GM12865 (cell line): ENCODE measurements around the gene RAB4A.
A peak's percentile ranks its signal among the peaks of the same experiment; 100 is the strongest.

ENCODE experiments used
- DNase-seq: peaks from one replicate; pipeline ENCODE4 v3.0.0; 2010; ENCODE audit warnings: low read depth
- H3K4me3 ChIP-seq: 2 replicates; pipeline ENCODE4 v1.5.1; 2011; ENCODE audit warnings: mild to moderate bottlenecking, low read depth, low read length, control low read depth
- TF ChIP-seq, protein P1 (sequence below): IDR thresholded peaks from 2 replicates; pipeline ENCODE4 v1.5.1; 2011; ENCODE audit warnings: low read length, control low read depth, low read depth, inconsistent platforms; ENCODE audit not compliant: insufficient read depth; ENCODE audit errors: missing control alignments

RAB4A gene, protein sequence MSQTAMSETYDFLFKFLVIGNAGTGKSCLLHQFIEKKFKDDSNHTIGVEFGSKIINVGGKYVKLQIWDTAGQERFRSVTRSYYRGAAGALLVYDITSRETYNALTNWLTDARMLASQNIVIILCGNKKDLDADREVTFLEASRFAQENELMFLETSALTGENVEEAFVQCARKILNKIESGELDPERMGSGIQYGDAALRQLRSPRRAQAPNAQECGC

DNA sequence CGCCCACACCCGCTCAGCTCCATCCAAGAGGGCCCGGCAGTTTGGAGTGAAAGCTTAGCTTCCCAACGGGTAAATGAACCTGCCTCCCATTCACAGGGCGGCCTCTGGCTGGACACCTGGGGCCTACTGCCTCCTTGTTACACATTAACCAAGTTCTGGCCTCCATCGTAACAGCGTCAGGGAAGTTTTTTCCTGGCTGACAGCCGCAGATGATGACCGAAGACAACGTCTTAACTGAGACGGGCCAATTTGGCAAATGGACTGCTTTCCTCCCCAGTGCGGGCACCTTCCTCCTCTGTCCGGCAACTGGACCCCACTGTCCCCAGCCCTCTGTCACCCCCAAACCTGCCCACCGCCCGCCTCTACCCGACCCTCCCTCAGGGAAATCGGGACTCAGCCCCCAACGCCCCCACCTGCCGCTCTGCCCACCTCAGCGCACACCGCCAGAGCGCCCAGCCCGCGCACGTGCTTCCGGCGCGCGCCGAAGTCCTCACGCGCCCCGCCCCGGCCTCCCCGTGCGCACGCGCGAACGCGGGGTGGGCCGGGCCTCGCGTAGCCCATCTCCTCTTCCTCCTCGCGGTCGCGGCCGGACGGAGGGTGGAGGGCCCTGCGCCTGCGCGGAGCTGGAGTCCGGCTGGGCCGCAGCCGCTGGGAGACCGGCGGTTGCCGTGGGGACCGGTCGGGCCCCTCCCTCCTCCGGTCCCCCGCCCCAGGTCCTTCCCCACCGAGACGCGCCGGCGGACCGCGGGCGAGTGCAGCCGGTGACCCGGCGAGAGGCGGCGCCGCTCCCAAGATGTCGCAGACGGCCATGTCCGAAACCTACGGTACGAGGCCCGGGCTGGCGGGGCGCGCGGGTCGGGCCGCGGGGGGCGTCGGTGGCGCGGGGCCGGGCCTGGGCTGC lies at the start of gene RAB4A:
RAB4A (plus strand) TSS at position 565 of the 901 bp plus-strand sequence; CDS start at position 794, 229 bp downstream.
- TF ChIP-seq, protein P1, sequence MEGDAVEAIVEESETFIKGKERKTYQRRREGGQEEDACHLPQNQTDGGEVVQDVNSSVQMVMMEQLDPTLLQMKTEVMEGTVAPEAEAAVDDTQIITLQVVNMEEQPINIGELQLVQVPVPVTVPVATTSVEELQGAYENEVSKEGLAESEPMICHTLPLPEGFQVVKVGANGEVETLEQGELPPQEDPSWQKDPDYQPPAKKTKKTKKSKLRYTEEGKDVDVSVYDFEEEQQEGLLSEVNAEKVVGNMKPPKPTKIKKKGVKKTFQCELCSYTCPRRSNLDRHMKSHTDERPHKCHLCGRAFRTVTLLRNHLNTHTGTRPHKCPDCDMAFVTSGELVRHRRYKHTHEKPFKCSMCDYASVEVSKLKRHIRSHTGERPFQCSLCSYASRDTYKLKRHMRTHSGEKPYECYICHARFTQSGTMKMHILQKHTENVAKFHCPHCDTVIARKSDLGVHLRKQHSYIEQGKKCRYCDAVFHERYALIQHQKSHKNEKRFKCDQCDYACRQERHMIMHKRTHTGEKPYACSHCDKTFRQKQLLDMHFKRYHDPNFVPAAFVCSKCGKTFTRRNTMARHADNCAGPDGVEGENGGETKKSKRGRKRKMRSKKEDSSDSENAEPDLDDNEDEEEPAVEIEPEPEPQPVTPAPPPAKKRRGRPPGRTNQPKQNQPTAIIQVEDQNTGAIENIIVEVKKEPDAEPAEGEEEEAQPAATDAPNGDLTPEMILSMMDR = no peak
- H3K4me3 ChIP-seq = peak within 1 kb of the TSS; percentile 97
- DNase-seq = peak; percentile 92

DNA sequence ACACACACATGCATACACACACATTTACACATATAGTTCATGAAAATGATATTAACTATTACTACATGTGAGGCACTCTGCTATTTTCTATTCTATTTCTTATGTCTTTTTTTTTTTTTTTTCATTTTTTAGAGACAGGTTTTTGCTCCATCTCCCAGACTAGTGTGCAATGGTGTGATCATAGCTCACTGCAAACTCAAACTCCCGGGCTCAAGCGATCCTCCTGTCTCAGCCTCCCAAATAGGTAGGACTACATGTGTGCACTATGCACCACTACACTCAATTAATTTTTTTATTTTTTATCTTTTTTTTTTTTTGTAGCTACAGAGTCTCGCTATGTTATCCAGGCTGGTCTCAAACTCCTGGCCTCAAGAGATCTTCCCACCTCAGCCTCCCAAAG lies 48.8 kb upstream of the RAB4A start:
- H3K4me3 ChIP-seq = no peak overlapping the region
- DNase-seq = no peak
- TF ChIP-seq, protein P1 = no peak

DNA sequence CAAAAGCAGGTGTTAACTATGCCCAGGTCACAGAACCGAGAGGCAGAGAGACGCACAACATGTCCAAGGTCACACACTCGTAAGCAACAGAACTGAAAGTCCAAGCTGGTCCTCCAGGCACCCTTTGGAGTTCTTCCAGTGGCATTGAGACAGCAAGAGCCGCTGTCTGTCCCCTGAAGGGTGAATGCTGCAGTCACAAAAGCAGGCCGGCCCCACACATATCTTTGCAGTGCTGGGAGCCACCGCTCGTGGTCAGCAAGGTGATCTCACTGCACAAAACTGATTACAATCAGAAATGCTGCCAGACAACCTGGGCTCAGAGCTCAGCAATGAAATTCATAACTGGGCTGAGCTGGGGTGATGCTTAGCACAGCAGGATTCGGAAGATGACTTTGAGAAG lies 47.4 kb upstream of the RAB4A start:
- DNase-seq = no peak
- TF ChIP-seq, protein P1 = no peak

DNA sequence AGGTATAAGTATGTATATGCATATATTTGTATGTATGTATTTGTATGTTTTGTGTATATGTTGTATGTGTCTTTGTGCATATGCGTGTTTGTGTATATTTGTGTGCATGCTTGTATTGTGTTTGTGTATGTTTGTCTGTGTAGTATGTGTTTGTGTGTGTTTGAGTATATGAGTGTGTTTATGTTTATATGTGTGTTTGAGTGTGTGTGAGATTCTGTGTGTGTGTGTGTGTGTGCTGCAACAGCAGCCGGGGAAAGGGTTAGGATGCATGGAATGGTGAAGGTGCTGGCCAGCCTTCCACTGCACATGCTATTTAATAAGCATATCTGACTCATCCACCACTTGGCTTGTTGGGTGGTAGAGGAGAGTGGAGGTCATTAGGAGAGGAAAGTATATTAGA lies 46.6 kb upstream of the RAB4A start:
- DNase-seq = no peak

More for the DNA sequence above, 47.4 kb upstream of the RAB4A start:
- no peak overlapping the region for H3K4me3 ChIP-seq

DNA sequence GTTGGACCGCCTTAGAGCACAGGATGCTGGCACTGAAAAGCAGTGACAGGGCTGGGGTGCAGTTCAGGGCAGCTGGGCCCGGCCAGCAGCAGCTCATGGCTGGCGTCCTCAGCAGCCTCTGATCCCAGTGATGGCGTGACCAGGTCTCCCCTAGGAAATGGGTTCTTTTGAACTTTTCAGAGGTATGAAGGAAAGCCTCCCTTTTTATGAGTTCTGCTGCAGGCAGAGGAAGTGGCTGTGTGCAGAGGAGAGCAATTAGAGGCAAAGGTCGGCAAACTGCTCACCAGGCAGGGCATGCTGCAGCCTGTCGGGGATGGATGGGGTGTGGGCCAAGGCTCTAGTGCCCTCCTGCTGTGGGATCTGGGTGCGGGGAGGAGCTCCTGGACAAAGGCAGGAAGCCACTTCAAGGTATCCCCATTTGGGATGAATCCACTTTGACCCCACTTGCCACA lies 45.6 kb upstream of the RAB4A start:
- no peak overlapping the region for H3K4me3 ChIP-seq
- TF ChIP-seq, protein P1 = no peak
- no peak for DNase-seq

More for the DNA sequence above, 46.6 kb upstream of the RAB4A start:
- TF ChIP-seq, protein P1 = no peak
- no peak overlapping the region for H3K4me3 ChIP-seq

DNA sequence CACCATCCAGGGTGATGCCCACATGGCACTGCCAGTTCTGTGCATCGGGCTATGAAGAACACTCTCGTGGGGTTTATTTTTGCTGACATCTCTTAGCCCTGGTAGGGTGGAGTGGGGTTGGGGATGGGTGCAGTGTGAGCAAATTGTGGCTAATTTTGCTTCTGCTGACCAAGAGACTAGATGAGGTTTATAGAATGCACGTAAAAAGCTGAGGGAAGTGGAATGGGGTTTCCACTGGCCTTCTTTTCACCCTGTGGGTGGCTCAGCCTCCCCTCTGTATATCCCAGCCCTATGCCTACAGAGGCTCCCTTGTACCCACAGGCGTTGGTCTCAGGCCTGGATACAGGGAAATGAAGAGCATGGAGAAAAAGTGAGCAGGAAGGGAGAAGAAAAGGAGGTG lies 44.1 kb upstream of the RAB4A start:
- no peak overlapping the region for H3K4me3 ChIP-seq
- no peak for DNase-seq
- TF ChIP-seq, protein P1 = no peak
